GM12878 (cell line): ENCODE data around the gene TMEM86A. TPM values are rescaled to one million over a fixed set of nuclear protein-coding genes. Genes with fewer than 3 reads are reported as not detected.
A peak's percentile ranks its signal among the peaks of the same experiment; 100 is the strongest.

Experiments used
- ATAC-seq: fragments of 200-7000 bp; cut with Tn5 transposase; 3 replicates; pipeline ENCODE4 v1.9.1; 2020; ENCODE audit warnings: mild to moderate bottlenecking, moderate library complexity
- BruUV-seq: library from RNA; stranded (reverse); fragments of 400-500 nt; replicated peaks from 2 replicates; lab custom pipeline; 2021; lab: Mats Ljungman, UMichigan
- CTCF ChIA-PET: fragments of 300-600 bp; sonication (Branson Sonifier 250); formaldehyde crosslinking; extraction: SDS; loops from one replicate; lab custom pipeline; 2021; ENCODE audit warnings: inconsistent platforms; lab: Yijun Ruan, JAX
- POLR2A ChIA-PET: fragments of 350-600 bp; formaldehyde crosslinking; extraction: SDS; loops from one replicate; lab custom pipeline; 2021; ENCODE audit warnings: inconsistent platforms; lab: Charles Lee
- RAD21 ChIA-PET: fragments of 300-600 bp; sonication (Branson Sonifier 250); formaldehyde crosslinking; loops from one replicate; lab custom pipeline; 2023; ENCODE audit warnings: antibody characterized with exemption; ENCODE audit not compliant: unreplicated experiment; lab: Charles Lee
- SMC1A ChIA-PET: fragments of 300-600 bp; sonication (Branson Sonifier 250); formaldehyde crosslinking; loops from one replicate; lab custom pipeline; 2023; ENCODE audit not compliant: unreplicated experiment, uncharacterized antibody; lab: Charles Lee
- DNase-seq: peaks from one replicate; pipeline ENCODE4 v3.0.0-alpha.2; 2011; ENCODE audit warnings: low read depth, low spot score
- FAIRE-seq: peaks from 3 replicates; lab custom pipeline; 2011; peaks lifted over from hg19 to GRCh38; lab: Jason Lieb, UNC
- H2AFZ ChIP-seq: 2 replicates; pipeline ENCODE4 v1.6.0; 2011; ENCODE audit warnings: low read depth, low read length, control low read depth; ENCODE audit not compliant: control insufficient read depth
- H3K27ac ChIP-seq: 2 replicates; pipeline ENCODE4 v1.5.1; 2011; ENCODE audit warnings: control low read depth; ENCODE audit not compliant: control insufficient read depth, insufficient read depth
- H3K27me3 ChIP-seq, 2 experiments: replicated peaks in 1 of 2; 2 replicates each; pipeline versions ENCODE4 v1.6.0 to v1.6.1; 2011; ENCODE audit warnings: low read length in 1 of 2; ENCODE audit not compliant: control insufficient read depth in 2 of 2, insufficient read depth in 2 of 2
- H3K36me3 ChIP-seq, 2 experiments: 2 replicates each; pipeline ENCODE4 v1.5.1; 2011; ENCODE audit warnings: low read length in 1 of 2; ENCODE audit not compliant: control insufficient read depth in 2 of 2, insufficient read depth in 2 of 2
- H3K4me1 ChIP-seq: 2 replicates; pipeline ENCODE4 v1.6.1; 2011; ENCODE audit warnings: mild to moderate bottlenecking, low read length, moderate library complexity, mixed read lengths; ENCODE audit not compliant: control insufficient read depth, insufficient read depth
- H3K4me2 ChIP-seq: 2 replicates; pipeline ENCODE4 v1.6.0; 2011; ENCODE audit warnings: control low read depth; ENCODE audit not compliant: control insufficient read depth, insufficient read depth
- H3K4me3 ChIP-seq: fragments of 200-600 bp; sonication (generic); 2 replicates; pipeline ENCODE4 v1.5.1; 2016
- H3K79me2 ChIP-seq: 2 replicates; pipeline ENCODE4 v1.6.0; 2011; ENCODE audit warnings: low read length; ENCODE audit not compliant: control insufficient read depth, insufficient read depth
- H3K9ac ChIP-seq: 2 replicates; pipeline ENCODE4 v1.8.0; 2011; ENCODE audit warnings: low read length, control low read depth, mixed read lengths; ENCODE audit not compliant: control insufficient read depth, insufficient read depth
- H3K9me3 ChIP-seq: replicated peaks from 3 replicates; pipeline ENCODE4 v1.5.1; 2011; ENCODE audit warnings: mild to moderate bottlenecking, low read length; ENCODE audit not compliant: control insufficient read depth, insufficient read depth
- H4K20me1 ChIP-seq: 2 replicates; pipeline ENCODE4 v1.6.0; 2011; ENCODE audit not compliant: control insufficient read depth, insufficient read depth
- ESRRA ChIP-seq: IDR thresholded peaks from 2 replicates; pipeline ENCODE4 v1.6.1; 2012; ENCODE audit warnings: mild to moderate bottlenecking, low read length, improper control_type of control experiment
- HCFC1 ChIP-seq: fragments of 150-350 bp; IDR thresholded peaks from 2 replicates; pipeline ENCODE4 v1.6.1; 2014; ENCODE audit warnings: low read length
- IKZF1 ChIP-seq: fragments of 450-650 bp; conservative IDR thresholded peaks from 2 replicates; pipeline ENCODE4 v1.6.1; 2017; ENCODE audit warnings: antibody characterized with exemption, mild to moderate bottlenecking
- KDM1A ChIP-seq: fragments of 200-600 bp; sonication (generic); IDR thresholded peaks from 2 replicates; pipeline ENCODE4 v1.6.1; 2016; ENCODE audit warnings: borderline replicate concordance
- KLF5 ChIP-seq: fragments of 450-650 bp; IDR thresholded peaks from 2 replicates; pipeline ENCODE4 v1.6.1; 2014; ENCODE audit warnings: mild to moderate bottlenecking; ENCODE audit not compliant: partially characterized antibody
- NFIC ChIP-seq: IDR thresholded peaks from 2 replicates; pipeline ENCODE4 v1.6.1; 2012; ENCODE audit warnings: low read depth, mild to moderate bottlenecking, inconsistent platforms, low read length, moderate library complexity
- NR2C1 ChIP-seq: fragments of 450-650 bp; IDR thresholded peaks from 2 replicates; pipeline ENCODE4 v1.6.1; 2017; ENCODE audit warnings: antibody characterized with exemption, mild to moderate bottlenecking, moderate library complexity
- POLR2A ChIP-seq: IDR thresholded peaks from 2 replicates; pipeline ENCODE4 v1.6.1; 2011; ENCODE audit warnings: low read depth, mild to moderate bottlenecking, low read length
- RCOR1 ChIP-seq: conservative IDR thresholded peaks from 2 replicates; pipeline ENCODE4 v1.6.1; 2012; ENCODE audit warnings: low read depth, low read length, improper control_type of control experiment
- WGBS: methylation state at CpG from one replicate; pipeline ENCODE4 v1.1.6; 2016; ENCODE audit warnings: low lambda C conversion rate; ENCODE audit not compliant: insufficient replicate concordance, insufficient coverage; ENCODE audit errors: missing lambda C conversion rate; 5-methylcytosine and 5-hydroxymethylcytosine counted together
- in situ Hi-C: fragments of 300-500 bp; cut with MboI; formaldehyde crosslinking; loops from 9 replicates; pipeline ENCODE4 v1.14.3; 2018; ENCODE audit warnings: mixed read lengths
- intact Hi-C: fragments of 100-400 bp; cut with micrococcal nuclease; formaldehyde crosslinking; loops from one replicate; pipeline ENCODE4 v1.14.2; 2022; ENCODE audit not compliant: unreplicated experiment
- polyA plus RNA-seq, 11 experiments: library from polyadenylated mRNA; depleted of rRNA in 4 of 11; unstranded in 6 of 11; stranded (reverse) in 5 of 11; fragments of >200 nt; fragmentation: Nextera tagmentation in 4 of 11; fragmentation: Illumina TruSeq in 1 of 11; extraction: Ambion mirVana in 4 of 11; extraction: Trizol in 1 of 11; gene quantifications; 1 replicate in 1 of 11; 2 replicates in 10 of 11; pipeline versions ENCODE4 v1.2.1 to v1.2.3, GENCODE V29; 2011 to 2016; ENCODE audit warnings: inconsistent platforms in 2 of 11, missing spikeins in 2 of 11, low read depth in 1 of 11
- total RNA-seq, 4 experiments: library from RNA; depleted of rRNA in 3 of 4; stranded (reverse); fragments of >200 nt in 3 of 4; fragmentation: Illumina TruSeq in 1 of 4; extraction: Trizol in 1 of 4; gene quantifications; 2 replicates each; pipeline versions ENCODE4 v1.2.1 to v1.2.3, GENCODE V29; 2013 to 2021
- TF ChIP-seq, protein P1 (sequence below), 3 experiments: IDR thresholded peaks in 2 of 3; conservative IDR thresholded peaks in 1 of 3; 2 replicates each; pipeline ENCODE4 v1.5.1; 2011; ENCODE audit warnings: low read depth in 3 of 3, low read length in 3 of 3, mild to moderate bottlenecking in 3 of 3, control low read depth in 2 of 3, moderate library complexity in 2 of 3, inconsistent platforms in 1 of 3, mixed read lengths in 1 of 3; ENCODE audit not compliant: control insufficient read depth in 2 of 3, insufficient read depth in 1 of 3; ENCODE audit errors: extremely low read depth in 1 of 3
- TF ChIP-seq, protein P2 (sequence below): IDR thresholded peaks from 2 replicates; pipeline ENCODE4 v1.6.1; 2011; ENCODE audit warnings: low read depth, mild to moderate bottlenecking, low read length, moderate library complexity, borderline replicate concordance; ENCODE audit errors: extremely low read depth
- TF ChIP-seq, protein P3 (sequence below): IDR thresholded peaks from 2 replicates; pipeline ENCODE4 v1.6.1; 2011; ENCODE audit warnings: borderline replicate concordance, low read depth, mild to moderate bottlenecking, moderate library complexity, low read length; ENCODE audit not compliant: insufficient read depth, poor library complexity, severe bottlenecking
- TF ChIP-seq, protein P4 (sequence below): IDR thresholded peaks from 2 replicates; pipeline ENCODE4 v1.6.1; 2012; ENCODE audit warnings: low read depth, low read length, improper control_type of control experiment
- TF ChIP-seq, protein P5 (sequence below): IDR thresholded peaks from 2 replicates; pipeline ENCODE4 v1.6.1; 2012; ENCODE audit warnings: low read length, inconsistent platforms

TMEM86A gene
- total and polyA plus RNA-seq, 10 of the 15 experiments (the other 5 are each of a cell fraction or from before 2014, with no cell fraction given), result 0.01 to 0.11 (median 0.06) TPM; not detected in 7

DNA sequence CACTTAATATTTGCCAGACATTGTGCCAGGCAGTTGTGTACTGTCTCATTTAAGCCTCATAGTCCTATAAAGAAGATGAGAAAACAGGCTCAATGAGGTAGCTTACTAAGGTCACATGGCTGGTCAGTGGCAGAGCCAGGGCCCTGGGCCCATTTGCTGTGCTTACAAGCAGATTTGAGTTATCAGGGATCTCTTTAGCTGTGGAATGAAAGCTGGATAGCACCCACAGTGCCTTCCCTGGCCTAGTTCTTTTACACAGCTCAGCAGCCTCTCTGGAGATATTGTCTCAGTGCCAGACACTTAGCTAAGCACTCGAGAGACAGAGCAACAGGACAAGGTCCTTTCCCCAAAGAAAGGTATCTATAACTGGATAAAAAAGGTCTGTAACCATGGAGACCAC, 6.1 kb downstream of the TMEM86A start (continued):
- TF ChIP-seq, protein P1, sequence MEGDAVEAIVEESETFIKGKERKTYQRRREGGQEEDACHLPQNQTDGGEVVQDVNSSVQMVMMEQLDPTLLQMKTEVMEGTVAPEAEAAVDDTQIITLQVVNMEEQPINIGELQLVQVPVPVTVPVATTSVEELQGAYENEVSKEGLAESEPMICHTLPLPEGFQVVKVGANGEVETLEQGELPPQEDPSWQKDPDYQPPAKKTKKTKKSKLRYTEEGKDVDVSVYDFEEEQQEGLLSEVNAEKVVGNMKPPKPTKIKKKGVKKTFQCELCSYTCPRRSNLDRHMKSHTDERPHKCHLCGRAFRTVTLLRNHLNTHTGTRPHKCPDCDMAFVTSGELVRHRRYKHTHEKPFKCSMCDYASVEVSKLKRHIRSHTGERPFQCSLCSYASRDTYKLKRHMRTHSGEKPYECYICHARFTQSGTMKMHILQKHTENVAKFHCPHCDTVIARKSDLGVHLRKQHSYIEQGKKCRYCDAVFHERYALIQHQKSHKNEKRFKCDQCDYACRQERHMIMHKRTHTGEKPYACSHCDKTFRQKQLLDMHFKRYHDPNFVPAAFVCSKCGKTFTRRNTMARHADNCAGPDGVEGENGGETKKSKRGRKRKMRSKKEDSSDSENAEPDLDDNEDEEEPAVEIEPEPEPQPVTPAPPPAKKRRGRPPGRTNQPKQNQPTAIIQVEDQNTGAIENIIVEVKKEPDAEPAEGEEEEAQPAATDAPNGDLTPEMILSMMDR (IDR thresholded peaks at IDR 0.05 in 2 of 3, conservative IDR thresholded peaks at IDR 0.05 in 1 of 3; ENCODE audit: control insufficient read depth in 2 of 3, extremely low read depth in 1 of 3, insufficient read depth in 1 of 3, low read depth in 3 of 3, low read length in 3 of 3), result no peak
- TF ChIP-seq HCFC1, result no peak
- TF ChIP-seq, protein P2, sequence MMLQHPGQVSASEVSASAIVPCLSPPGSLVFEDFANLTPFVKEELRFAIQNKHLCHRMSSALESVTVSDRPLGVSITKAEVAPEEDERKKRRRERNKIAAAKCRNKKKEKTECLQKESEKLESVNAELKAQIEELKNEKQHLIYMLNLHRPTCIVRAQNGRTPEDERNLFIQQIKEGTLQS, result no peak

DNA sequence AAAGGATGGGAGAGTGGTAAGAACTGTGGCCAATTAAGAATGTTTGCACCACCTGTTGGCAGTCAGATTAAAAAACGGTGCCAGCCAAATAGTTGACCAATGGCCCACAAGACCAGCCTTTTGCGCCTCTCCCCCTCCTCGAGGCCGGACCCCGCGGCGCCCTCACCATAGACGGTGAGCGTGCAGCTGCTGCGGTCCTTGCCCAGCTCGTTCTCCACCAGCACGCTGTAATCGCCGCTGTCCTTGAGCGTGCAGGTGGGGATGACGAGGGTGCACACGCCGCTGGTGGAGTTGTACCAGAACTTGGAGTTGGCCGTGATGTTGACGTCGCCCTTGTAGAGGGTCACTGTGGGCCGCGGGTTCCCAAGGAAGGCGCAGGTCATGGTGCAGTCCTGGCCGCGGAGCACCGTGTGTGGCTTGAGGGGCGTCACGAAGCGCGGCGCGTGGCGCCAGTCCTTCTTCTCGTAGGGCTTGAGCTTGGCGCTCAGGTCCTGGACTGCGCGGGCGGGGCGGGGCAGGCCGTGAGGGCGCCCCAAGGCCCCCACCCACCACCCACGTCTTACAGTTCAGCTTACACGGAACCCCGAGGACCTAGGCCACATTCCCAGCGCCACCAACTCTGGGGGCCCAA, 7.2 kb downstream of the TMEM86A start:
- Histone ChIP-seq H4K20me1 (no peaks in the 10 kb centered on the region), H3K4me1 (0 out of 2 replicates have a peak, but pooled peaks cover 3% of the 10 kb centered on the region), H3K27ac (no peak overlapping the region), H2AFZ (0 out of 2 replicates have a peak overlapping the region, but pooled peaks have one; percentile 16), H3K4me3 (no peak overlapping the region; the same call in 1 of the 2 replicates), H3K9ac (no peak overlapping the region), H3K27me3 (peaks cover 6 to 10% of the 10 kb centered on the region in 2 experiments), H3K9me3 (no peaks in the 10 kb centered on the region; the same call in 2 of the 3 replicates), H3K36me3 (no peaks in the 10 kb centered on the region), H3K79me2 (no peaks in the 10 kb centered on the region), H3K4me2 (peak overlapping the region; percentile 47)
- DNase-seq, result no peak
- ChIA-PET POLR2A (no interaction called here), SMC1A (no interaction called here), CTCF (interaction anchor here (2.2 kb wide), 1 partner anchor 17 kb away, joined by 14 read pairs; no protein-coding TSS in a partner anchor), RAD21 (interaction anchor here (0.7 kb wide), 1 partner anchor 16 kb away, joined by 3 read pairs; no protein-coding TSS in a partner anchor)
- in situ Hi-C loops, result no loop called here
- no TSS peak for BruUV-seq
- 31% methylated on average over 46 of the region's 46 CpGs for WGBS
- intact Hi-C loops, result no loop called here
- ATAC-seq, result no peak
- no peak for FAIRE-seq
- TF ChIP-seq NFIC (no peak), RCOR1 (no peak), POLR2A (no peak), KLF5 (no peak), IKZF1 (no peak), KDM1A (no peak), NR2C1 (no peak), HCFC1 (no peak), ESRRA (no peak)
- TF ChIP-seq, protein P3, sequence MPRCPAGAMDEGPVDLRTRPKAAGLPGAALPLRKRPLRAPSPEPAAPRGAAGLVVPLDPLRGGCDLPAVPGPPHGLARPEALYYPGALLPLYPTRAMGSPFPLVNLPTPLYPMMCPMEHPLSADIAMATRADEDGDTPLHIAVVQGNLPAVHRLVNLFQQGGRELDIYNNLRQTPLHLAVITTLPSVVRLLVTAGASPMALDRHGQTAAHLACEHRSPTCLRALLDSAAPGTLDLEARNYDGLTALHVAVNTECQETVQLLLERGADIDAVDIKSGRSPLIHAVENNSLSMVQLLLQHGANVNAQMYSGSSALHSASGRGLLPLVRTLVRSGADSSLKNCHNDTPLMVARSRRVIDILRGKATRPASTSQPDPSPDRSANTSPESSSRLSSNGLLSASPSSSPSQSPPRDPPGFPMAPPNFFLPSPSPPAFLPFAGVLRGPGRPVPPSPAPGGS, result no peak
- TF ChIP-seq, protein P4, sequence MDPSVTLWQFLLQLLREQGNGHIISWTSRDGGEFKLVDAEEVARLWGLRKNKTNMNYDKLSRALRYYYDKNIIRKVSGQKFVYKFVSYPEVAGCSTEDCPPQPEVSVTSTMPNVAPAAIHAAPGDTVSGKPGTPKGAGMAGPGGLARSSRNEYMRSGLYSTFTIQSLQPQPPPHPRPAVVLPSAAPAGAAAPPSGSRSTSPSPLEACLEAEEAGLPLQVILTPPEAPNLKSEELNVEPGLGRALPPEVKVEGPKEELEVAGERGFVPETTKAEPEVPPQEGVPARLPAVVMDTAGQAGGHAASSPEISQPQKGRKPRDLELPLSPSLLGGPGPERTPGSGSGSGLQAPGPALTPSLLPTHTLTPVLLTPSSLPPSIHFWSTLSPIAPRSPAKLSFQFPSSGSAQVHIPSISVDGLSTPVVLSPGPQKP, result no peak
- TF ChIP-seq, protein P2, result no peak
- TF ChIP-seq, protein P5, sequence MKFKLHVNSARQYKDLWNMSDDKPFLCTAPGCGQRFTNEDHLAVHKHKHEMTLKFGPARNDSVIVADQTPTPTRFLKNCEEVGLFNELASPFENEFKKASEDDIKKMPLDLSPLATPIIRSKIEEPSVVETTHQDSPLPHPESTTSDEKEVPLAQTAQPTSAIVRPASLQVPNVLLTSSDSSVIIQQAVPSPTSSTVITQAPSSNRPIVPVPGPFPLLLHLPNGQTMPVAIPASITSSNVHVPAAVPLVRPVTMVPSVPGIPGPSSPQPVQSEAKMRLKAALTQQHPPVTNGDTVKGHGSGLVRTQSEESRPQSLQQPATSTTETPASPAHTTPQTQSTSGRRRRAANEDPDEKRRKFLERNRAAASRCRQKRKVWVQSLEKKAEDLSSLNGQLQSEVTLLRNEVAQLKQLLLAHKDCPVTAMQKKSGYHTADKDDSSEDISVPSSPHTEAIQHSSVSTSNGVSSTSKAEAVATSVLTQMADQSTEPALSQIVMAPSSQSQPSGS, result no peak
